Measurements from ENCODE around the gene RNF212B.
"Not testable (repeated sequence)": the region's sequence is repeated elsewhere in the genome, so short reads cannot be mapped to it uniquely, and the experiment has no call there.

DNA sequence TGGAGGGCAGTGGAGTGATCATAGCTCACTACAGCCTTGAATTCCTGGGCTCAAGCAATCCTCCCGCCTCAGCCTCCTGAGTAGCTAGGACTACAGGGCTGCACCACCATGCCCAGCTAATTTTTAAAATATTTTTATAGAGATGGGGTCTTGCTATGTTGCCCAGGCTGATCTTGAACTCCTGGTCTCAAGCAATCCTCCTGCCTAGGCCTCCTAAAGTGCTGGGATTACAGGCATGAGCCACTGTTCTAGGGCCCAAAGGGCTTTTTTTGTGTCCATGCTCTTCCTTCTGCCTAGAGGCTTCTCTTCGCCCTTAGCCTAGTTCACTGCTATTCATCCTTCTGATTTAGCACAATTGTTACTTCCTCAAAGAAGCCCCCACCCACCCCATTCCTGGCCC lies 41.2 kb upstream of the RNF212B start:
- TF ChIP-seq CTCF (conservative IDR thresholded peaks at IDR 0.05 in 1 of 2, IDR thresholded peaks at IDR 0.05 in 1 of 2; ENCODE audit: extremely low read depth in 1 of 2, insufficient read depth in 1 of 2, low read depth in 1 of 2, low read length in 2 of 2); EZH2 (IDR thresholded peaks at IDR 0.05; ENCODE audit: borderline replicate concordance, low read length): not testable (repeated sequence)

Measured in mammary epithelial cell (primary cell).